ENCODE data around the gene ROR2.

GRCh38 chr9:91690540-91691249, 259.3 kb downstream of the ROR2 start:
- TF ChIP-seq POLR2A (IDR thresholded peaks at IDR 0.05), result no peak
- TF ChIP-seq, protein P1, sequence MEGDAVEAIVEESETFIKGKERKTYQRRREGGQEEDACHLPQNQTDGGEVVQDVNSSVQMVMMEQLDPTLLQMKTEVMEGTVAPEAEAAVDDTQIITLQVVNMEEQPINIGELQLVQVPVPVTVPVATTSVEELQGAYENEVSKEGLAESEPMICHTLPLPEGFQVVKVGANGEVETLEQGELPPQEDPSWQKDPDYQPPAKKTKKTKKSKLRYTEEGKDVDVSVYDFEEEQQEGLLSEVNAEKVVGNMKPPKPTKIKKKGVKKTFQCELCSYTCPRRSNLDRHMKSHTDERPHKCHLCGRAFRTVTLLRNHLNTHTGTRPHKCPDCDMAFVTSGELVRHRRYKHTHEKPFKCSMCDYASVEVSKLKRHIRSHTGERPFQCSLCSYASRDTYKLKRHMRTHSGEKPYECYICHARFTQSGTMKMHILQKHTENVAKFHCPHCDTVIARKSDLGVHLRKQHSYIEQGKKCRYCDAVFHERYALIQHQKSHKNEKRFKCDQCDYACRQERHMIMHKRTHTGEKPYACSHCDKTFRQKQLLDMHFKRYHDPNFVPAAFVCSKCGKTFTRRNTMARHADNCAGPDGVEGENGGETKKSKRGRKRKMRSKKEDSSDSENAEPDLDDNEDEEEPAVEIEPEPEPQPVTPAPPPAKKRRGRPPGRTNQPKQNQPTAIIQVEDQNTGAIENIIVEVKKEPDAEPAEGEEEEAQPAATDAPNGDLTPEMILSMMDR (IDR thresholded peaks at IDR 0.05), result no peak
